ENCODE results near the gene TCF7L2.

TCF7L2 gene

DNA sequence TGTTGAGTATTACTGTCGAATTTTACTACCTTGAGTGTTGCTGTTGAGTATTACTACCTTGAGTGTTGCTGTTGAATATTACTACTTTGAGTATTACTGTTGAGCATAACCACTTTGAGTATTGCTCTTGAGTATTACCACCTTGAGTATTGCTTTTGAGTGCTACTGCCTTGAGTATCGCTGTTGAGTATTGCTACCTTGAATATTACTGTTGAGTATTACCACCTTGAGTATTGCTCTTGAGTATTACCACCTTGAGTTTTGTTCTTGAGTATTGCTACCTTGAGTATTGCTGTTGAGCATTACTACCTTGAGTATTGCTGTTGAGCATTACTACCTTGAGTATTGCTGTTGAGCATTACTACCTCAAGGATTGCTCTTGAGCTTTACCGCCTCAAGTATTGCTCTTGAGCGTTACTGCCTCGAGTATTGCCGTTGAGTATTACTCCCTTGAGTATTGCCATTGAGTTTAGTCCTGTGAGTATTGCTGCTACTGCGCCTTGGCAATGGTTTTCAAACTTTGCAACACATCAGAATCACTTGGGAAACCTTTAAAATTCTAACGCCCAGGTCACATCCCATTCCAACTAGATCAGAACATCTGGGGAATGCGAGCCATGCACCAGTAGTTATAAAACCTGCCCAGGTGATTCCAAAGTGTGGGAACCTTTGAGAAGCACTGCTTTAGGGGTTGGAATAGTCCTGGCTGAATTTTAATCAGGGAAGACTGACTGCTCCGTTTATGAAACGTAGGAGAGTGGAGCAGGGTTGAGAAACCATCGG, 61.7 kb downstream of the TCF7L2 start:
- TF ChIP-seq PPARA (CRISPR knock-in tag; IDR thresholded peaks at IDR 0.05; ENCODE audit: borderline replicate concordance) = no peak
- TF ChIP-seq OSR1 (CRISPR knock-in tag; IDR thresholded peaks at IDR 0.05) = no peak
- no peak for TF ChIP-seq ESRRG (CRISPR knock-in tag; IDR thresholded peaks at IDR 0.05)
- no peak for TF ChIP-seq ARNTL (CRISPR knock-in tag; IDR thresholded peaks at IDR 0.05; ENCODE audit: borderline replicate concordance, low read depth)
- TF ChIP-seq TCF4 (CRISPR knock-in tag; IDR thresholded peaks at IDR 0.05; ENCODE audit: borderline replicate concordance) = no peak
- no peak for ATAC-seq

GRCh38 chr10:113015201-113015600, 65.2 kb downstream of the TCF7L2 start:
- no peak for TF ChIP-seq ARNTL (CRISPR knock-in tag; IDR thresholded peaks at IDR 0.05; ENCODE audit: borderline replicate concordance, low read depth)
- no peak for TF ChIP-seq ISL1 (CRISPR knock-in tag; IDR thresholded peaks at IDR 0.05)
- no peak for TF ChIP-seq GLIS3 (CRISPR knock-in tag; IDR thresholded peaks at IDR 0.05)
- no peak for ATAC-seq

- no peak for ATAC-seq
- TF ChIP-seq CSDC2 (CRISPR knock-in tag; IDR thresholded peaks at IDR 0.05) = no peak
- TF ChIP-seq ARNTL (CRISPR knock-in tag; IDR thresholded peaks at IDR 0.05; ENCODE audit: borderline replicate concordance, low read depth) = no peak
- no peak for TF ChIP-seq PPARA (CRISPR knock-in tag; IDR thresholded peaks at IDR 0.05; ENCODE audit: borderline replicate concordance)
- TF ChIP-seq ISL1 (CRISPR knock-in tag; IDR thresholded peaks at IDR 0.05) = no peak
- no peak for TF ChIP-seq ZNF70 (CRISPR knock-in tag; IDR thresholded peaks at IDR 0.05)
- TF ChIP-seq SNAI2 (CRISPR knock-in tag; IDR thresholded peaks at IDR 0.05) = no peak
- TF ChIP-seq TSHZ2 (CRISPR knock-in tag; IDR thresholded peaks at IDR 0.05) = no peak
- no peak for TF ChIP-seq TCF4 (CRISPR knock-in tag; IDR thresholded peaks at IDR 0.05; ENCODE audit: borderline replicate concordance)
- TF ChIP-seq ESRRG (CRISPR knock-in tag; IDR thresholded peaks at IDR 0.05) = no peak
- no peak for TF ChIP-seq ZFP30 (CRISPR knock-in tag; IDR thresholded peaks at IDR 0.05)
- no peak for TF ChIP-seq ZNF565 (CRISPR knock-in tag; conservative IDR thresholded peaks at IDR 0.05; ENCODE audit: low read depth)
- TF ChIP-seq BACH2 (CRISPR knock-in tag; IDR thresholded peaks at IDR 0.05; ENCODE audit: borderline replicate concordance) = no peak
- TF ChIP-seq ZNF8 (CRISPR knock-in tag; IDR thresholded peaks at IDR 0.05) = no peak
- no peak for TF ChIP-seq ZC3H10 (CRISPR knock-in tag; IDR thresholded peaks at IDR 0.05)
- no peak for TF ChIP-seq OSR1 (CRISPR knock-in tag; IDR thresholded peaks at IDR 0.05)
- TF ChIP-seq CREB5 (CRISPR knock-in tag; IDR thresholded peaks at IDR 0.05; ENCODE audit: low read depth) = no peak
- TF ChIP-seq ZFP3 (CRISPR knock-in tag; IDR thresholded peaks at IDR 0.05) = no peak
- TF ChIP-seq TOX (CRISPR knock-in tag; IDR thresholded peaks at IDR 0.05; ENCODE audit: borderline replicate concordance) = no peak
- TF ChIP-seq, protein P1, sequence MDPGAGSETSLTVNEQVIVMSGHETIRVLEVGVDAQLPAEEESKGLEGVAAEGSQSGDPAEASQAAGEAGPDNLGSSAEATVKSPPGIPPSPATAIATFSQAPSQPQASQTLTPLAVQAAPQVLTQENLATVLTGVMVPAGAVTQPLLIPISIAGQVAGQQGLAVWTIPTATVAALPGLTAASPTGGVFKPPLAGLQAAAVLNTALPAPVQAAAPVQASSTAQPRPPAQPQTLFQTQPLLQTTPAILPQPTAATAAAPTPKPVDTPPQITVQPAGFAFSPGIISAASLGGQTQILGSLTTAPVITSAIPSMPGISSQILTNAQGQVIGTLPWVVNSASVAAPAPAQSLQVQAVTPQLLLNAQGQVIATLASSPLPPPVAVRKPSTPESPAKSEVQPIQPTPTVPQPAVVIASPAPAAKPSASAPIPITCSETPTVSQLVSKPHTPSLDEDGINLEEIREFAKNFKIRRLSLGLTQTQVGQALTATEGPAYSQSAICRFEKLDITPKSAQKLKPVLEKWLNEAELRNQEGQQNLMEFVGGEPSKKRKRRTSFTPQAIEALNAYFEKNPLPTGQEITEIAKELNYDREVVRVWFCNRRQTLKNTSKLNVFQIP (CRISPR knock-in tag; IDR thresholded peaks at IDR 0.05; ENCODE audit: borderline replicate concordance, low read depth) = no peak
Observed at GRCh38 chr10:113017376-113017775, 67.3 kb downstream of the TCF7L2 start.

- ATAC-seq = no peak
- TF ChIP-seq PATZ1 (CRISPR knock-in tag; IDR thresholded peaks at IDR 0.05; ENCODE audit: borderline replicate concordance) = no peak
- no peak for TF ChIP-seq ZNF70 (CRISPR knock-in tag; IDR thresholded peaks at IDR 0.05)
- TF ChIP-seq ARNTL (CRISPR knock-in tag; IDR thresholded peaks at IDR 0.05; ENCODE audit: borderline replicate concordance, low read depth) = no peak
- no peak for TF ChIP-seq BACH2 (CRISPR knock-in tag; IDR thresholded peaks at IDR 0.05; ENCODE audit: borderline replicate concordance)
- no peak for TF ChIP-seq ZFP3 (CRISPR knock-in tag; IDR thresholded peaks at IDR 0.05)
- TF ChIP-seq, protein P2, sequence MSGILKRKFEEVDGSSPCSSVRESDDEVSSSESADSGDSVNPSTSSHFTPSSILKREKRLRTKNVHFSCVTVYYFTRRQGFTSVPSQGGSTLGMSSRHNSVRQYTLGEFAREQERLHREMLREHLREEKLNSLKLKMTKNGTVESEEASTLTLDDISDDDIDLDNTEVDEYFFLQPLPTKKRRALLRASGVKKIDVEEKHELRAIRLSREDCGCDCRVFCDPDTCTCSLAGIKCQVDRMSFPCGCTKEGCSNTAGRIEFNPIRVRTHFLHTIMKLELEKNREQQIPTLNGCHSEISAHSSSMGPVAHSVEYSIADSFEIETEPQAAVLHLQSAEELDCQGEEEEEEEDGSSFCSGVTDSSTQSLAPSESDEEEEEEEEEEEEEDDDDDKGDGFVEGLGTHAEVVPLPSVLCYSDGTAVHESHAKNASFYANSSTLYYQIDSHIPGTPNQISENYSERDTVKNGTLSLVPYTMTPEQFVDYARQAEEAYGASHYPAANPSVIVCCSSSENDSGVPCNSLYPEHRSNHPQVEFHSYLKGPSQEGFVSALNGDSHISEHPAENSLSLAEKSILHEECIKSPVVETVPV (CRISPR knock-in tag; IDR thresholded peaks at IDR 0.05) = no peak
- TF ChIP-seq ESRRG (CRISPR knock-in tag; IDR thresholded peaks at IDR 0.05) = no peak
Observed at GRCh38 chr10:113018034-113018433, 68.0 kb downstream of the TCF7L2 start.

Measured in SK-N-SH treated with all-trans-retinoic acid at 6 μM for 48 hours (cell line).